Esophagus squamous epithelium (tissue), 5 donors: Measurements from ENCODE around the gene DCAF5. TPM values are rescaled to one million over a fixed set of nuclear protein-coding genes. Genes with fewer than 3 reads are reported as not detected.

Experiments used
- DNase-seq: peaks from one replicate; lab custom pipeline; 2025; lab: John Stamatoyannopoulos, UW
- H3K27ac ChIP-seq, 4 donors: fragments of 200-600 bp; sonication (generic); one replicate each; pipeline ENCODE4 v1.5.1; 2016 to 2019; ENCODE audit warnings: mild to moderate bottlenecking in 1 of 4
- H3K27me3 ChIP-seq, 4 donors: fragments of 200-600 bp; sonication (generic); 1 replicate in 3 of 4; 2 replicates in 1 of 4; pipeline versions ENCODE4 v1.5.1 to v1.6.0; 2017 to 2021; ENCODE audit warnings: antibody characterized with exemption in 1 of 4
- H3K36me3 ChIP-seq, 3 donors: fragments of 200-600 bp; sonication (generic); one replicate each; pipeline ENCODE4 v1.5.1; 2016 to 2019
- H3K4me1 ChIP-seq, 3 donors: fragments of 200-600 bp; sonication (generic); one replicate each; pipeline ENCODE4 v1.5.1; 2017 to 2019
- H3K4me3 ChIP-seq, 4 donors: fragments of 200-600 bp; sonication (generic); 1 replicate in 3 of 4; 2 replicates in 1 of 4; pipeline ENCODE4 v1.5.1; 2016 to 2019; ENCODE audit warnings: mild to moderate bottlenecking in 2 of 4, moderate library complexity in 1 of 4
- H3K9me3 ChIP-seq, 3 donors: fragments of 200-600 bp; sonication (generic); one replicate each; pipeline ENCODE4 v1.5.1; 2016 to 2019
- POLR2A ChIP-seq, 4 donors: fragments of 450-650 bp; IDR thresholded peaks; one replicate each; pipeline ENCODE4 v1.6.1; 2017; ENCODE audit warnings: antibody characterized with exemption in 4 of 4, mild to moderate bottlenecking in 4 of 4, moderate library complexity in 3 of 4
- WGBS, 2 donors: methylation state at CpG; one replicate each; pipeline ENCODE4 v1.1.5; 2018; 5-methylcytosine and 5-hydroxymethylcytosine counted together
- intact Hi-C: fragments of 100-400 bp; cut with DNase I; formaldehyde crosslinking; loops from one replicate; pipeline ENCODE4 v1.15.0; 2022
- total RNA-seq, 4 donors: library from RNA; depleted of rRNA; stranded (reverse); fragments of >200 nt; gene quantifications; one replicate each; pipeline ENCODE4 v1.1.0, GENCODE V29; 2016
- TF ChIP-seq, protein P1 (sequence below), 6 experiments: fragments of 450-650 bp in 4 of 6; fragments of 200-600 bp in 2 of 6; sonication (generic) in 2 of 6; IDR thresholded peaks; one replicate each; pipeline ENCODE4 v1.5.1; 2016 to 2019; ENCODE audit warnings: antibody characterized with exemption in 6 of 6, mild to moderate bottlenecking in 4 of 6, moderate library complexity in 4 of 6
- donor health status: DM: yes; HTN: yes; CAD: no.

The DCAF5 gene
- total RNA-seq, 4 donors from 2014 or later, result 12.4 to 34.7 (median 20.9) TPM

DNA sequence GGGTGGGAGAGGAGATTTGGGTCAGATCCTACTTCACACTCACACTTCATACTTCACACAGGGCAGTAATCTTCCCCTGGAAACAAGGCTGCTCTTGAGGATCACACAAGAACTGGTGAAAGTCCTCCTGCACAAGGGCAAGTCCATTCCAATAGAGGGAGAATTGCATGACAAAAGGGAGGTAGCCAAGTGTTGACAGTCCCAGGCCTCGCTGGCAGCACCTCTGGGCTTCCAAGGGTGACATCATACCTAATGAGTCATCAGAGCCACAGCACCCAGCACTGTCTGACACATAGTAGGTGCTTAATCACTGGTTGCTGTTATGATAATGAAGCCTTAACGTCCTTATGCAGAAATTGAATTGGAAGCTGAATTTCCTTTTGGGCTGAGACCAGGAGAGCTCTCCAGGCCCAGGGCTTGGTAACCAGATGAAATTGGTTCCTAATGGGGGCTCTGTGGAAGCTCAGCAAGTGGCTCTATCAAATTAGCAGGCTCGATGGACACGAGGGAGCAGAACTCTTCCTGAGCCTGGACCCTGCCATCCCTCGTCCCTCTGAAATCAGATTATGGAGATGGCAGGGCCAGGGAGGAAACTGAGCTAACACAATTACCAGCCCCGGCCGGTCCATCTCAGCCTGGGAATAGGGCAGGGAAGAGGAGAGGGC lies 115.0 kb downstream of the DCAF5 start:
- Histone ChIP-seq H3K4me3 (no peak overlapping the region), H3K4me1 (peaks cover 4 to 12% (median 5%) of the 10 kb centered on the region in 3 donors), H3K9me3 (no peaks in the 10 kb centered on the region), H3K27me3 (no peaks in the 10 kb centered on the region), H3K36me3 (no peaks in the 10 kb centered on the region), H3K27ac (peak overlapping the region in 1 of 4 donors; percentile 53)
- intact Hi-C loops, result no loop called here
- DNase-seq, result no peak
- TF ChIP-seq, protein P1, sequence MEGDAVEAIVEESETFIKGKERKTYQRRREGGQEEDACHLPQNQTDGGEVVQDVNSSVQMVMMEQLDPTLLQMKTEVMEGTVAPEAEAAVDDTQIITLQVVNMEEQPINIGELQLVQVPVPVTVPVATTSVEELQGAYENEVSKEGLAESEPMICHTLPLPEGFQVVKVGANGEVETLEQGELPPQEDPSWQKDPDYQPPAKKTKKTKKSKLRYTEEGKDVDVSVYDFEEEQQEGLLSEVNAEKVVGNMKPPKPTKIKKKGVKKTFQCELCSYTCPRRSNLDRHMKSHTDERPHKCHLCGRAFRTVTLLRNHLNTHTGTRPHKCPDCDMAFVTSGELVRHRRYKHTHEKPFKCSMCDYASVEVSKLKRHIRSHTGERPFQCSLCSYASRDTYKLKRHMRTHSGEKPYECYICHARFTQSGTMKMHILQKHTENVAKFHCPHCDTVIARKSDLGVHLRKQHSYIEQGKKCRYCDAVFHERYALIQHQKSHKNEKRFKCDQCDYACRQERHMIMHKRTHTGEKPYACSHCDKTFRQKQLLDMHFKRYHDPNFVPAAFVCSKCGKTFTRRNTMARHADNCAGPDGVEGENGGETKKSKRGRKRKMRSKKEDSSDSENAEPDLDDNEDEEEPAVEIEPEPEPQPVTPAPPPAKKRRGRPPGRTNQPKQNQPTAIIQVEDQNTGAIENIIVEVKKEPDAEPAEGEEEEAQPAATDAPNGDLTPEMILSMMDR (IDR thresholded peaks at IDR 0.05), result no peak
- TF ChIP-seq POLR2A (IDR thresholded peaks at IDR 0.05), result no peak
- WGBS, 2 donors, result 73% methylated on average over 3 to 5 of the region's 7 CpGs

GRCh38 chr14:69036757-69037506 lies 116.0 kb downstream of the DCAF5 start:
- H3K4me1 ChIP-seq, result peaks cover 0 to 5% (median 5%) of the 10 kb centered on the region in 3 donors
- WGBS, 2 donors, result 85 to 86% methylated on average over 9 to 10 of the region's 10 CpGs
- no peaks in the 10 kb centered on the region for H3K9me3 ChIP-seq
- H3K27me3 ChIP-seq, result no peaks in the 10 kb centered on the region
- intact Hi-C loops, result no loop called here
- no peak overlapping the region for H3K4me3 ChIP-seq
- H3K36me3 ChIP-seq, result no peaks in the 10 kb centered on the region
- H3K27ac ChIP-seq, result no peak overlapping the region
- DNase-seq, result no peak
- TF ChIP-seq POLR2A (IDR thresholded peaks at IDR 0.05), result no peak
- TF ChIP-seq, protein P1 (IDR thresholded peaks at IDR 0.05), result no peak

DNA sequence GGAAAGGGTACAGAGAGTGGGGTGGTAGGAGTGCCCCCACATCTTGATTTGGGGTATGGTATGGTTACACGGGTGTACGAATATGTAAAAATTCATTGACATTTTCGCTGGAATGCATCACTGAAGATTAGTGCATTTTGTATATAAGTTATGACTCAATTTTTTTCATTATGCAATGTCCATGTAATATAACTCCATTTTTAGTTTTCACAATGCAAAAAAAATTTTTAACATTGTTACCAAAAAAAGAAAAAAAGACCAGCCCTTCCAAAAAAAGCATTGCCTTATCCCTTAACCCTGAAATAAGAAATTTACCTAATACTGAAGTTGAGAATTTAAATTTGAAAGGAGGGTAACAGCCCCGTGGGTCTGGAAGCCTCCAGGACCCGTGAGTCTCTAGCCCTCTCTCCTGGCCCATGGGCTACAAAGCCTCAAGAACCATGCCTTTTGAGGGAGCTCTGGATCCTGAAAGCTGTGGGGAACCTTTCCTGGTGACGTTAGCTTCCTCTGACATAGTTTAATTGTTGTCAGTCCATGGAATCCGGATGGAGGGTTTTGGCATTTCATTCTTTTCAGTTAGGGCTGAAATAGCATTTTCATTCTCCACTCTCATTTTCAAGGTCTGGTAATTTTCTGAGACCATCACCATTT lies 118.2 kb downstream of the DCAF5 start:
- TF ChIP-seq, protein P1 (IDR thresholded peaks at IDR 0.05), result no peak
- TF ChIP-seq POLR2A (IDR thresholded peaks at IDR 0.05), result no peak
- WGBS, 2 donors, result 59 to 68% methylated on average over 7 of the region's 7 CpGs
- H3K4me3 ChIP-seq, result no peak overlapping the region
- intact Hi-C loops, result no loop called here
- no peak overlapping the region for H3K27ac ChIP-seq
- no peaks in the 10 kb centered on the region for H3K9me3 ChIP-seq
- H3K4me1 ChIP-seq, result peaks cover 0 to 5% (median 5%) of the 10 kb centered on the region in 3 donors
- H3K36me3 ChIP-seq, result no peaks in the 10 kb centered on the region
- no peak for DNase-seq
- H3K27me3 ChIP-seq, result no peaks in the 10 kb centered on the region

DNA sequence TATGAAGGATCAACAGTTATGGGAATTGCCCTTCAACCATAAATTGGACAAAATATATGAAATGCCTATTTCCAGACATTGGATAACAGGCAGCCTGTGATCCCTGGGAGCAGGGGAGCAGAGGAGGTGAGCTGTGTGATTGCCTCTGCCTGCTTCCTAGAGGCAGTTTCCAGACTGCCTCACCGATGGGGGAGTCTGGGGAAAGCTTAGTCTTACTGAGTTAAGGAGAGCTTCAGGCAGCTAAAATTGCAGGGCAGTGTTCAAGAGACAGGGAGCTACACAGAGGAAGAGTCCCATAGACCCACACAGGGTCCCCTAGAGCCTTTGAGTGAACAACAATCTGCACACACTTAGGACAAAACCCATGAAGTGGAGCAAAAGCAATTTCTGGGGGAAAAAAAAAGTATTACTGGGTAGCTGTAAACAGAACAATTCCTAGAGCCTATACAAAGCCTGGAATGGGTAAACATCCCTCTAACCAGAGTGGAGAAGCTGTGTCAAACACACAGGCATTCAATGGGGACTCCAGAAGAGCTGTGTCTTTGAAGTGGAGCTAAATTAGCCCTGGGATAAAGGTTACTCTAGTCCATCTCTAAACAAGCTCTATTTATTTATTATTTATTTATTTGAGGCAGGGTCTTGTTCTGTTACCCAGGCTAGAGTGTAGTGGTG lies 125.5 kb downstream of the DCAF5 start:
- DNase-seq, result no peak
- no peaks in the 10 kb centered on the region for H3K4me1 ChIP-seq
- intact Hi-C loops, result no loop called here
- no peak overlapping the region for H3K4me3 ChIP-seq
- no peak for TF ChIP-seq POLR2A (IDR thresholded peaks at IDR 0.05)
- TF ChIP-seq, protein P1 (IDR thresholded peaks at IDR 0.05), result no peak
- H3K27me3 ChIP-seq, result no peaks in the 10 kb centered on the region
- no peaks in the 10 kb centered on the region for H3K36me3 ChIP-seq
- no peaks in the 10 kb centered on the region for H3K9me3 ChIP-seq
- WGBS, 2 donors, result 29 to 33% methylated on average over 1 of the region's 1 CpG
- no peak overlapping the region for H3K27ac ChIP-seq
